Stimulated activated CD8-positive, alpha-beta memory T cell treated with anti-CD3 and anti-CD28 coated beads, Interleukin-4, amount 100 ng/mL, for 24 hours (primary cell): ENCODE results near the gene SMIM12.
A peak's percentile ranks its signal among the peaks of the same experiment; 100 is the strongest.

Experiments
- DNase-seq: peaks from one replicate; pipeline ENCODE4 v3.0.0-alpha.2; 2020; ENCODE audit warnings: low read depth

Gene SMIM12

DNA sequence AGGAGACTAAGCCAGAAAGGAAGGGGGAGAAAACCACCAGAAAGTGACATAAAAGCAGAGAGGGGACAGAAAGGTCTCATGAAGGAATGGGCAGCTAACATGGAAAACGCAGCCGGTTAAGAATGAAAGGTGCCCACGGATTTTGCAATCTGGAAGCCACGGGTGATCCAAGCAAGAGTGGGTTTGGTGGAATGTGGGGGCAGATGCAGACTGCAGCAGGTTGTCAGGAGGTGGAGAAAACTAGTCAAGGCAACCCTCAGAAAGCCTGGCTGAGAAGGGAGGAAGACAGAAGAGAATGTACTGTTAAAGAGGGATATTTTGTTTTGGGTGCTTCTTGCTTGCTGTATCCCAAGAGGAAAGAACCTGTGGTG is 12.6 kb upstream of the SMIM12 start:
- DNase-seq: no peak

GRCh38 chr1:34871443-34872132 is 12.0 kb upstream of the SMIM12 start:
- no peak for DNase-seq

GRCh38 chr1:34870395-34870794 is 10.8 kb upstream of the SMIM12 start:
- DNase-seq: no peak

DNA sequence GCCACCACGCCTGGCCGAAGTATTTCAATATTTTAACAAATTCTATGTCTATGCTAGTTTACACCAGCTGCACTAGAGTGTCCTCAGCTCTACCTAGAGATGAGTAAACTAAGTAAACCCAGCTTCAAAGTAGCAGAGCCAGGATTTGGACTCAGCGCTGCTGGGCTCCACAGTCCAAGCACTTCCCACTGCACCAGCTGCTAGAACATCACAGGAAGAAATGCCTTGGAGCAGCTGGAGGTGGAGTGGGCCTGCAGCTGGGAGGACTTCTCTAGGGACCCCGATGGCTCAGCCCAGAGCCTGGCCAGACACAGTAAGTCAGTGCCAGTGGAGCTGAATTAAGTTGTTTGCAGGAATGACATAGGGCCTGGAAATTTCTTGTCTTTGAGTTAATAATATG is 10.2 kb upstream of the SMIM12 start:
- DNase-seq: no peak

GRCh38 chr1:34868230-34869049 is 8.9 kb upstream of the SMIM12 start:
- no peak for DNase-seq

- DNase-seq: no peak
Measured at GRCh38 chr1:34867415-34867814, 7.9 kb upstream of the SMIM12 start.

DNA sequence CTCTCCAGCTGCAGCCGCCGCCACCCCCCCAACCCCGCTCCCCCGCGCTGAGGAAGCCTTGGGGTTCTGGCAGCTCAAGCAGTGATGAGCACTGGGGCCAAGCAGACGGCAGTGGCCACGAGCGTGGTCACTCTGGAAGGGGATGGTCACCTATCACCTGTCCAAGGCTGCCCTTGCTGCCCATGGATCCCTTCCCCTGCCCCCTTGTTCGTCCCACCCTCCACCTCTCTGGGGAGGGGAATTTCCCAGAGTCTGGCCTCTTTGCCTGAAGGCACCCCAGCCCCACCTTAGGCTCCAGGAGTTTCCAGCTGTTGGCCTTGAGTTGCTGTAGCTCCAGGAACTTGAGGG is 7.2 kb upstream of the SMIM12 start:
- DNase-seq: no peak

- DNase-seq: peak; percentile 86
Measured at GRCh38 chr1:34865981-34866761, 6.6 kb upstream of the SMIM12 start.

DNA sequence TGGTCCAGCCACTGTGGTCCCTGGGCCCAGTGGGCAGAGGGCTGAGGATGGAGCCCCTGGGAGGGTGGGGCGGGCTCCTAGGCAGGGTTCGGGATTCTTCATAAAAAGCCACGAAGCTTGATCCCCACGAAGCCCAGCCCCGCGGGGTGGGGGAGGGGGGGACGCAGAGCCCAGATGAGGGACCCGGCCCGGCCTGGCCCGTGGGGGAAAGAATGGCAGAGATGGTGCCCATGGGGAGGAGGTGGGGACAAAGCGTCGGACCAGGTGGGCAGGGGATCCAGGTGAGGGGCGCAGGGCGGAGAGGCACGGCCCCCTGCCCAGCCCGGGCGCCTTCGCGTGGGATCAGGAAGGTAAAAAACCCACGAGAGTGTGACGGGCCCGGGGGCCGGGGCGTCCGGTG is 6.0 kb upstream of the SMIM12 start:
- DNase-seq: no peak

- no peak for DNase-seq
Measured at GRCh38 chr1:34864759-34865158, 5.2 kb upstream of the SMIM12 start.

DNA sequence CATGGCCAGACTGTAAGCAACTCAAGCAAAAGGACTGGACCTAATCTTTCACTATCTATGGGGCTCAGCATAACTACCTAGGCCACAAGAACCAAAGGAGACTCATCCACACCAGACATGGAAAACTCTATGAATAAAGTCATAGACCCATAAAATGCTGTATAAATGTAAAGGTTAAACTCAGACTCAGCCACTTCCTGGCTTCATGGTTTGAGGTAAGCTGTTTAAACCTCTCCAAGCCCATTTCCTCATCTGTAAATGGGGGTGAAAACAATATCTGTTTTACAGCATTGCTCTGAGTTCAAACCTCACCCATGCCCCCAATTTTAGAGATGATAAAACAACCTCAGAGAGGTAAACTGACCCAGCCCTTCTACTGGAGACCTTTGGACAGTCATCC is 4.0 kb upstream of the SMIM12 start:
- DNase-seq: no peak

GRCh38 chr1:34858901-34859445 is 576 bp downstream of the SMIM12 start:
- peak; percentile 11 for DNase-seq

DNA sequence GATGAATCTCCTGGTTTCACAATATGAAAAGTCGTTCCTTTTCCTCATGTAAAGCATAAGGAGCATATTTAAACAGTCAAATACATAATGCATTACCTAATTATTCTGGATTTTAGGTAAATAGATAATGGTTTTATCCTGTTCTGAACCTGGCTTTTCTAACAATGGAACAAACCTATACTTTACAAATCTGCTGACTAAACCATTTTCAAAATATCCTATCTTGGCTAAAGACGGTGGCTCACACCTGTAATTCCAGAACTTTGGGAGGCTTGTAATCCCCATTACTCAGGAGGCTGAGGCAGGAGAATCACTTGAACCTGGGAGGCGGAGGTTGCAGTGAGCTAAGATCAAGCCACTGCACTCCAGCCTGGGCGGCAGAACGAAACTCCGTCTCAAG is 2.9 kb downstream of the SMIM12 start:
- no peak for DNase-seq

GRCh38 chr1:34852677-34853217 is 6.8 kb downstream of the SMIM12 start:
- DNase-seq: peak; percentile 82

GRCh38 chr1:34851431-34852105 is 8.0 kb downstream of the SMIM12 start:
- DNase-seq: no peak

- DNase-seq: no peak
Measured at GRCh38 chr1:34850382-34850781, 9.2 kb downstream of the SMIM12 start.

DNA sequence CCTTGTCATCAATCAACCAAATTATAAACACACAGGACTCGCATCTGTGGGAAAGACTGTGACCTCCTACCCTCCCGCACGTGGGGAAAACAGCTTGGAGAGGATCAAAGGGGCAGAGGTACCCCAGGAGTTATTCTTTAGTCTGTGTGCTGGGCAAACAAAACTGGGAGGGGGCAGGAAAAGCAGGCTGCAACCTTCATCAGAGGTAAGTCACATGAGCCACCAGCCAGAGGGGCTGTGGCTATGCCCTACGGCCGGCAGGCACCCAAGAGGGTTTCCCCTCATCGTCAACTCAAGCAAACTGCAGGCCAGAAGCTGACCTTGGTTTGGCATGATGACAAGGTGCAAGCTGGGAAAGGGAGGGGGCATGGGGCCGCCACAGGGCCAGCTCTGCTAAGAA is 12.5 kb downstream of the SMIM12 start:
- DNase-seq: no peak

GRCh38 chr1:34846265-34846664 is 13.3 kb downstream of the SMIM12 start:
- DNase-seq: no peak

- no peak for DNase-seq
Measured at GRCh38 chr1:34845131-34845901, 14.2 kb downstream of the SMIM12 start.

- no peak for DNase-seq
Measured at GRCh38 chr1:34844252-34844634, 15.3 kb downstream of the SMIM12 start.
